ENCODE measurements around the gene EXOC6.
"Not testable (repeated sequence)": the region's sequence is repeated elsewhere in the genome, so short reads cannot be mapped to it uniquely, and the experiment has no call there.

The EXOC6 gene

DNA sequence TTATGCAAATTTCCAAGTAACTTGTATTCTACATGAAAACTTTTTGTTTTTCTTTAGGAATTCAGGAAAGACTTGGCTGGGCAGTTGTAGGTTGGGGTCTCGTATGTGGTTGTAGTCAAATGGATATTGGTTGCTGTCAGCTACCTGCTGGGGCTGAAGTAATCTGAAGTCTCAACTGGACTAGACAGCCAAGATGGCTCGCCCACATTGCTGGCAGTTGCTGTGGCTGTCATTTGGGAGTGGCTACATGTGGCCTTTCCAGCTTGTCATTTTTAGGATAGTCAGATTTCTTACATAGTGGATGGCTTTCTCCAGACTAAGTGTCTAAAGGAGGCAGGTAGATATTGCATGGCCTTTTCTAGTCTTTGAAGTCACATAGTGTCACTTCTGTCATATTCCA lies 32.6 kb downstream of the EXOC6 start:
- DNase-seq, result no peak

- DNase-seq, result no peak
These were observed 38.1 kb downstream of the EXOC6 start for GRCh38 chr10:92886334-92886961.

- DNase-seq, result no peak
These were observed 42.2 kb downstream of the EXOC6 start for GRCh38 chr10:92890471-92890870.

DNA sequence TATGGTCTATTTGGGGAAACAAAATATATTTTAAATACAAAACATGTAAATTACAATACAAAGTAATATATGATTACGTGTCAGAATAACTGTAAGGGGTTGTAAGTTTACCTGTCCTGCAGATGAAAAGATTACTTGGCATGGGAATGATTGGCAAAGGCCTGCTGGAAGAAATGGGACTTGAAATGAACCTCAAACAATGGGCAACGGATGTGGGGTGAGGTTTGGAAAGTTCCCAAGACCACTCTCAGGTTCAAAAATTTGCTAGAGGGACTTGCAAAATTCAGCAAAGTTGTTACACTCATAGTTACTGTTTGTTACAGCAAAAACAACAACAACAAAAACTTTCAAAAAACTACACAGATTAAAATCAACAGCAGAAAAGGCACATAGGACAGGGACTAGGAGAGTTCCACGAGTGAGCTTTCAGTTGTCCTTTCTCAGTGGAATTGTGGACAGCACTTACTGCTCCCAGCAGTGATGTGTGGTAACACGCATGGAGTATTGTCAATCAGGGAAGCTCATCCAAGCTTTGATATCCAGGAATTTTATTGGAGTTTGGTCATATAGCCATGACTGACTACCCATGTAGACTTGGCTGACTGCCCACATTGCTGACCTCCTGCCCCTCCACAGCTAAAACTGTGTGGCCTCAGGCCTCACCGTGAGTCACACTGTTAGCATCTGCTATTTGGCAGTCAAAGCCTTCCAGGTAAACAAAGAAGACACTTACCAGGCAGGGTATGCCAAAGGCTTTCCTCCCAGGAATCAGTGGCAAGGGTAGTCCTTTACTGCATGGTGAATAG lies 43.8 kb downstream of the EXOC6 start:
- DNase-seq, result peak; percentile 68 to 78

- no peak for DNase-seq
These were observed 44.4 kb downstream of the EXOC6 start for GRCh38 chr10:92892691-92893054.

- no peak for DNase-seq
These were observed 45.8 kb downstream of the EXOC6 start for GRCh38 chr10:92894081-92894655.

DNA sequence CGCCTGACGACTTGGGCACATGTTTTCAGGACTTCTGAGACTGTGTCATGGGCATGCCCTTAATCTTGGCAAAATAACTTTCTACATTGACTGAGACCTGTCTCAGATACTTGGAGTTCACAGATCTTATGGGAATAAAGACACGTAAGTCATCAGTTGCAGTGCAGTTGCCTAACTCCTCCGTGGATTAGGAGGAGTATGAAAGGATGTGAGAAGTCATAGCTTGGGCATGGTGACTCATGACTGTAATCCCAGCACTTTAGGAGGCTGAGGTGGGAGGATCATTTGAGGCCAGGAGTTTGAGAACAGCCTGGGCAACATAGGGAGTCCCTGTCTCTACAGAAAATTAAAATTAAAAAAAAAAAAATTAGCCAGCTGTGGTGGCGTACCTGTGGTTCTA lies 49.6 kb downstream of the EXOC6 start:
- DNase-seq, result no peak

GRCh38 chr10:92901819-92902251 lies 53.5 kb downstream of the EXOC6 start:
- no peak for DNase-seq

DNA sequence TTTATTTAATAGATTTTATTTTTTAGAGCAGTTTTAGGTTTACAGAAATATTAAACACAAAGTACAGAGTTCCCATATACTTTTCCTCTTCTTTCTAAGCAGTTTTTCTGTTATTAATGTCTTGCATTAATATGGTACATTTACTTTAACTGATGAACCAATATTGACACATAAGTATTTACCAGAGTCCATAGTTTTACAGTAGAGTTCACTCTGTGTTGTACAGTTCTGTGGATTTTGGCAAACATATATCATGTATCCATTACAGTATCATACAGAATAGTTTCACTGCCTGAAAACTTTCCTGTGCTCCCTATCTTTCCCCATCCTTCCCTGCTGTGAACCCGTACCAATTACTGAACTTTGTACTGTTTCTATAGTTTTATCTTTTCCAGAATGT lies 55.3 kb downstream of the EXOC6 start:
- DNase-seq, result no peak

- no peak for DNase-seq
These were observed 59.0 kb downstream of the EXOC6 start for GRCh38 chr10:92907280-92907679.

DNA sequence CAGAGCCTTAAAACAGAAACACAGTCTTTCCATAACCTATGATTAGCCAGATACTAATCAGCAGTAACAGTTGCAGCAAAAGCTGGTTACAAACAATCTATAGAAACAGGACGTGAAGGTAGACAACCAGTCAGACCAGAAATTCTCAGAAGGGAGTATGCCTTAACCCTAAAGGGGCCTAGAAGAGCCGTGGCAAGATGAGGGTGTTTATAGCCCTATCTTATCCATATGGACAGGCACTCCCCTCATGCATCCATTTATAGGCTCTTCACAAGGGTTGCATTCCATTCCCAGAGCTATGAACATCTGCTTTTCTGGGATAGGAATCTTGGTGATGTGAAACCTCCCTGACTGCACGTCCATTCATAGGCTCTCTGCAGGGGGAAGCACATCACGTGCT lies 64.3 kb downstream of the EXOC6 start:
- not testable (repeated sequence) for DNase-seq

GRCh38 chr10:92913973-92914372 lies 65.7 kb downstream of the EXOC6 start:
- no peak for DNase-seq

GRCh38 chr10:92914478-92915325 lies 66.4 kb downstream of the EXOC6 start:
- peak; percentile 54 to 69 for DNase-seq

DNA sequence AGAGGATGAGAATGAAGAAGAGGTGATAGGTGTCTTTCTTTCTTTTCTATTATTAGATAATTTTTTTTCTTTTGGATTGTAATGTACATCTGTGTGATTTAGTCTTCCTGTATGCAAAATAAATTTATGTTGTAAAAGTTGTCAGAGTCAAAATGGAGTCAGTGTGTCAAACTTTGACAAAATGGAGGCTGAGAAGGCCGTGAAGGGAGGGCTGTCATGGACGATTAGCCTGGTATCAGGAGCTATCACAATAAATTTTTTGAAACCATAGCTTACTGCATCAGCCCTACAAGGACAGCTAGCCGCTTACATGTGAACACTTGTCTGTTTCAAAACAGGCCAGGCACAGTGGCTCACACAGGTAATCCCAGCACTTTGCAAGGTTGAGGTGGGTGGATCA lies 67.6 kb downstream of the EXOC6 start:
- no peak for DNase-seq

- DNase-seq, result no peak
These were observed 68.1 kb downstream of the EXOC6 start for GRCh38 chr10:92916433-92916832.

GRCh38 chr10:92918603-92919002 lies 70.3 kb downstream of the EXOC6 start:
- DNase-seq, result no peak

DNA sequence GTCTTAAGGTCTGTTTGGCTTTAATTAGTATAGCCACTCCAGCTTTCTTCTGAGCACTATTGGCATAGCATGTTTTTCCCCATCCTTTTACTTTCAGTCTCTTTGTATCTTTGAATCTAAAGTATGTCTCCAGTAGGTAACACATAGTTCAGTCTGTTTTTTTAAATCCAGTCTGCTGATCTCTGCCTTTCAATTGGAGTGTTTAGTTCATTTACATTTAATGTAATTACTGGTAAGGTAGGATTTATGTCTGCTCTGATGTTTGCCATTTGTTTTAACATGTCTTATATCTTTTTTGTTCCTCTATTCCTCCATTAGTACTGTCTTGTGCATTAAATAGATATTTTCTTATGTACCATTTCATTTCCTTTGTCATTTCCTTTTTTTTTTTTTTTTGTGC lies 72.5 kb downstream of the EXOC6 start:
- no peak for DNase-seq

DNA sequence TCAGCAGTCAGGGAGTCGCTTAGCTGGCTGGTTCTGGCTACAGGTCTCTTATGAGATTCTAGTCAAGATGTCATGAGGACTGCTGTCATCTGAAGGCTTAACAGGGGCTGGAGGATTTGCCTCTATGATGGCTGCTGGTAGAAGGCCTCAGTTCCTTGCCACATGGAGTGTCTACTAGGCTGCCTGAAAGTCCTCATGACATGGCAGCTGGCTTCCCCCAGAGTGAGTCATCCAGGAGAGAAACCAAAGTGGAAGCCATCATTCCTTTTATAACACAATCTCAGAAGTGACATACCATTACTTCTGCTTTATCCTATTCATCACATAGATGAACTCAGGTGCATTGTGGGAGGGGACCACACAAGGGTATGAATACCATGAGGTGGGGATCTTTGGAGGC lies 75.1 kb downstream of the EXOC6 start:
- DNase-seq, result no peak

DNA sequence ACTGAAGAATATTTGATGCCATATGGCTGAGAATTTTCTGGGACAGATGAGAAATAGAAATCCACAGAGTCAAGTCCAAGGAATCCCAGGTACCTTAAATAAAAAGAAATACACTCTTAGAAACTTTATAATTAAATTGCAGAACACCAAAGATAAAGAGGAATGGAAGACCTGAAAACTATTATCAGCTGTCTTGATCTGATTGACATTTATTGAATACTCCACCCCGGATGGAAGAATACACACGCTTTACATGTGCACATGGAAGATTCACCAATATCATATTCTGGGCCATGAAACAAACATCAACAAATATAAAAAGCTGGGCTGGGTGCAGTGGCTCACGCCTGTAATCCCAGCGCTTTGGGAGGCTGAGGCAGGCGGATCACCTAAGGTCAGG lies 81.6 kb downstream of the EXOC6 start:
- no peak for DNase-seq

GRCh38 chr10:92931597-92931996 lies 83.3 kb downstream of the EXOC6 start:
- no peak for DNase-seq

DNA sequence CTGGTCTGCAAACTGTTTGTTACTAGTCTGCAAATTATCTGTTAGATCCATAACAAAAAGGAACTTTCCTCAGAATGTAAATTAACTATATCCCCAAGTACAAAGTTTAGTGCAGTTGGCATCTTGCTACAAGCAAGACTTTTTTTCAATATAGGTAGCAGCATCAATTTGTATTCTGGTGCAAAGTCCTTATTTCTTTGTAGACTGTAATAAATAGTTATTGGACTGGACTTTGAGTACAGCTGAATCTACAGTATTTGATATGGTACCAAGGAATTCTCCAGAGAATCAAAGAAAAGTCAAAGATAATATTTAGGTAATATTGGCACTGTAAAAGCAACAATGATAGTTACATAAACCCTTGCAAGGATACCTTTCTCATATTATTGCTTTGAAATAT lies 89.6 kb downstream of the EXOC6 start:
- no peak for DNase-seq

- DNase-seq, result no peak
These were observed 90.5 kb downstream of the EXOC6 start for GRCh38 chr10:92938841-92939240.

DNA sequence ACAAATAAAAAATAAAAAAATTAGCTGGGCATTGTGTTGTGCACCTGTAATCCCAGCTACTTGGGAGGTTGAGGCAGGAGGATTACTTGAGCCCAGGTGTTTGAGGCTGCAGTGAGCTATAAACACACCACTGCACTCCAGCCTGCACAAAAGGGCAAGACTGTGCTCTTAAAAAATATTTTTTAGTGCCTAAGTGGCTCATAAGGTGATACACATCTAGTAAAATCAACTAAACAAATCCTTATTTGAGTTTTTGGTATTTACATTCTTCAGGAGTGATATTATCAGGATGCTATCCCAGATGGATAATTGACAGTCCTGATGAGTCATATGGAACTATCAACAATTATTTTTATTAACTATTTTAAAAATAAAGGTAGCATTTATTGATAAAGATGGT lies 93.9 kb downstream of the EXOC6 start:
- no peak for DNase-seq
